HepG2 (cell line): ENCODE results near the gene SLFN14. TPM values are rescaled to one million over a fixed set of nuclear protein-coding genes. Genes with fewer than 3 reads are reported as not detected.

Experiments
- EZH2 ChIP-seq: conservative IDR thresholded peaks from 2 replicates; pipeline ENCODE4 v1.6.1; 2012; ENCODE audit warnings: mild to moderate bottlenecking, low read depth, low read length, moderate library complexity
- JUN ChIP-seq: sonication (generic); formaldehyde crosslinking; IDR thresholded peaks from 2 replicates; pipeline ENCODE4 v1.4.0; 2020; ENCODE audit warnings: mild to moderate bottlenecking, missing genetic modification reagents
- LCORL ChIP-seq, 2 experiments: fragments of 450-650 bp in 1 of 2; sonication (generic) in 1 of 2; formaldehyde crosslinking in 1 of 2; IDR thresholded peaks; 2 replicates each; pipeline versions ENCODE4 v1.5.0 to v1.6.1; 2017 to 2020; ENCODE audit warnings: antibody characterized with exemption in 1 of 2, missing genetic modification reagents in 1 of 2
- MTF1 ChIP-seq: sonication (generic); formaldehyde crosslinking; IDR thresholded peaks from 2 replicates; pipeline ENCODE4 v1.5.0; 2020; ENCODE audit warnings: missing genetic modification reagents
- NFIB ChIP-seq: sonication (generic); formaldehyde crosslinking; IDR thresholded peaks from 2 replicates; pipeline ENCODE4 v1.9.0; 2021; ENCODE audit warnings: missing genetic modification reagents, mild to moderate bottlenecking, borderline replicate concordance
- SAFB2 ChIP-seq: sonication (generic); formaldehyde crosslinking; IDR thresholded peaks from 2 replicates; pipeline ENCODE4 v1.5.1; 2020; ENCODE audit warnings: missing genetic modification reagents, low read depth, mild to moderate bottlenecking, borderline replicate concordance
- SPEN ChIP-seq: sonication (generic); formaldehyde crosslinking; IDR thresholded peaks from 2 replicates; pipeline ENCODE4 v1.5.1; 2020; ENCODE audit warnings: low read depth, mild to moderate bottlenecking, missing genetic modification reagents
- ZBTB20 ChIP-seq: sonication (generic); formaldehyde crosslinking; IDR thresholded peaks from 2 replicates; pipeline ENCODE4 v1.8.1; 2023; ENCODE audit warnings: missing genetic modification reagents, low read depth, mild to moderate bottlenecking, borderline replicate concordance
- ZBTB7B ChIP-seq: sonication (generic); formaldehyde crosslinking; IDR thresholded peaks from 2 replicates; pipeline ENCODE4 v1.4.0; 2020; ENCODE audit warnings: missing genetic modification reagents
- ZNF317 ChIP-seq: sonication (generic); formaldehyde crosslinking; IDR thresholded peaks from 2 replicates; pipeline ENCODE4 v1.5.0; 2020; ENCODE audit warnings: mild to moderate bottlenecking, missing genetic modification reagents
- ZNF577 ChIP-seq: sonication (generic); formaldehyde crosslinking; IDR thresholded peaks from 2 replicates; pipeline ENCODE4 v1.4.0; 2020; ENCODE audit warnings: mild to moderate bottlenecking, low read depth, missing genetic modification reagents, borderline replicate concordance
- ZNF772 ChIP-seq: sonication (generic); formaldehyde crosslinking; IDR thresholded peaks from 2 replicates; pipeline ENCODE4 v1.5.0; 2020; ENCODE audit warnings: mild to moderate bottlenecking, missing genetic modification reagents
- ZNF878 ChIP-seq: sonication (generic); formaldehyde crosslinking; IDR thresholded peaks from 2 replicates; pipeline ENCODE4 v1.8.1; 2023; ENCODE audit warnings: mild to moderate bottlenecking, missing genetic modification reagents, moderate library complexity
- polyA plus RNA-seq, 8 experiments: library from polyadenylated mRNA; depleted of rRNA in 3 of 8; stranded (reverse) in 7 of 8; unstranded in 1 of 8; fragments of >200 nt; fragmentation: Illumina TruSeq in 4 of 8; extraction: Trizol in 4 of 8; gene quantifications; 2 replicates each; pipeline versions ENCODE4 v1.2.1 to v1.2.3, GENCODE V29; 2011 to 2016; ENCODE audit warnings: low read depth in 4 of 8, missing spikeins in 1 of 8, mixed read lengths in 1 of 8; ENCODE audit not compliant: insufficient read depth in 1 of 8
- total RNA-seq, 5 experiments: library from RNA; depleted of rRNA; stranded (reverse); fragments of >200 nt; fragmentation: Illumina TruSeq; extraction: Trizol; gene quantifications; 2 replicates each; pipeline ENCODE4 v1.2.3, GENCODE V29; 2016; ENCODE audit warnings: low read depth in 1 of 5
- TF ChIP-seq, protein P1 (sequence below): sonication (generic); formaldehyde crosslinking; IDR thresholded peaks from 2 replicates; pipeline ENCODE4 v1.4.0; 2020; ENCODE audit warnings: mild to moderate bottlenecking, low read depth, missing genetic modification reagents
- TF ChIP-seq, protein P2 (sequence below): sonication (generic); formaldehyde crosslinking; conservative IDR thresholded peaks from 2 replicates; pipeline ENCODE4 v1.4.0; 2020; ENCODE audit warnings: missing genetic modification reagents
- TF ChIP-seq, protein P3 (sequence below): sonication (generic); formaldehyde crosslinking; IDR thresholded peaks from 2 replicates; pipeline ENCODE4 v1.4.0; 2020; ENCODE audit warnings: missing genetic modification reagents, mild to moderate bottlenecking, borderline replicate concordance
- TF ChIP-seq, protein P4 (sequence below): sonication (generic); formaldehyde crosslinking; conservative IDR thresholded peaks from 2 replicates; pipeline ENCODE4 v1.5.0; 2020; ENCODE audit warnings: missing genetic modification reagents

SLFN14 gene
- total and polyA plus RNA-seq, 2 of the 13 experiments (the other 11 are each of a cell fraction or from before 2014, with no cell fraction given): not detected

DNA sequence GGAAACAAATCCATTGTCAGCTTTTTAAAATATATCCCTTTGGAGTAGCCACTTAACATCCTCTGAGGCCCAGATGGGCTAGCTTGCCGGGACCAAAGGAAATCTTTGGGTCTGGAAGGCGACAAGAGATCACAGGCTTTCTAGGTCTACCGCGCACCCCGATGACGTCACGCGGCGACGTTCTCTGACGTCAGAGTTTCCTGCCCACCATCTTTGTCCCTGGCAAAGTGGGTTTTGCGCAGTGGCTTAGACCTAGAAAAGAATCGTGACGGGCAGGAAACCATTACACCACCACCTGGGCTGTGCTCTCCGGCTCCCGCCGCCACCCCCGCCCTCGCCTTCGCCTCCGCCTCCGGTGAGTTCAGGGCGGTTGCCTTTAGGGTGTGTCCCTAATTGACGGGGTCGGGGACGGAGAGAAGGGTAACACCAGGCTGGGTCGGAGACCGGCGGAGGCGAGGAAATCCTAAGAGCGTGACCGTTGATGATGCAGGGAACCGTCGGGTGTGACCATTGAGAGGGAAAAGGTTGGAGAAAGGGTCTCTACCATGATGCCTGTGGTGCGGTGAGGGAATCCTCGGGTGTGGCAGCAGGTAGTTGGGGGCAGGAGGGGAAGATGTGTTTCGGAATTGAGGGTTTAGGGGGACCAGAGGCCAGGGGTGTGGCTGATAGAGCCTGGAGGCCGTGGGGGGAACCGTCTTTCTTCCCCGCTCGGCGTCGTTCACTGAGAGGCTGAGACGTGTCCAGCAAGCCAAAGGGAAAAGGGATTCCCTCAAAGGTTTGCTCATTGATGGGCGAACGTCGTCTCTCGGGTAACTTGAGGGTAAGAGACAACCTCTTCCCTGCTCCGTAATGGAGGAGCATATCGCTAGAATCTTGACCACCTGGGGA lies 26.7 kb upstream of the SLFN14 start, which contains the start of gene AP2B1 (continued):
- 0 out of 2 replicates have a peak, but pooled peaks have one; percentile 39 for TF ChIP-seq ZBTB7B (CRISPR knock-in tag)
- no peak; the same call in 1 of the 2 replicates for TF ChIP-seq LCORL (IDR thresholded peaks at IDR 0.05)
- TF ChIP-seq LCORL (CRISPR knock-in tag; IDR thresholded peaks at IDR 0.05): 0 out of 2 replicates have a peak, but pooled peaks have one; percentile 37
- 0 out of 2 replicates have a peak, but pooled peaks have one; percentile 52 for TF ChIP-seq ZNF317 (CRISPR knock-in tag)
- no peak for TF ChIP-seq MTF1 (CRISPR knock-in tag)
- TF ChIP-seq, protein P1, sequence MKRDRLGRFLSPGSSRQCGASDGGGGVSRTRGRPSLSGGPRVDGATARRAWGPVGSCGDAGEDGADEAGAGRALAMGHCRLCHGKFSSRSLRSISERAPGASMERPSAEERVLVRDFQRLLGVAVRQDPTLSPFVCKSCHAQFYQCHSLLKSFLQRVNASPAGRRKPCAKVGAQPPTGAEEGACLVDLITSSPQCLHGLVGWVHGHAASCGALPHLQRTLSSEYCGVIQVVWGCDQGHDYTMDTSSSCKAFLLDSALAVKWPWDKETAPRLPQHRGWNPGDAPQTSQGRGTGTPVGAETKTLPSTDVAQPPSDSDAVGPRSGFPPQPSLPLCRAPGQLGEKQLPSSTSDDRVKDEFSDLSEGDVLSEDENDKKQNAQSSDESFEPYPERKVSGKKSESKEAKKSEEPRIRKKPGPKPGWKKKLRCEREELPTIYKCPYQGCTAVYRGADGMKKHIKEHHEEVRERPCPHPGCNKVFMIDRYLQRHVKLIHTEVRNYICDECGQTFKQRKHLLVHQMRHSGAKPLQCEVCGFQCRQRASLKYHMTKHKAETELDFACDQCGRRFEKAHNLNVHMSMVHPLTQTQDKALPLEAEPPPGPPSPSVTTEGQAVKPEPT (CRISPR knock-in tag): no peak
- peak; percentile 90 for TF ChIP-seq SPEN (CRISPR knock-in tag)
- no peak for TF ChIP-seq EZH2
- TF ChIP-seq, protein P2, sequence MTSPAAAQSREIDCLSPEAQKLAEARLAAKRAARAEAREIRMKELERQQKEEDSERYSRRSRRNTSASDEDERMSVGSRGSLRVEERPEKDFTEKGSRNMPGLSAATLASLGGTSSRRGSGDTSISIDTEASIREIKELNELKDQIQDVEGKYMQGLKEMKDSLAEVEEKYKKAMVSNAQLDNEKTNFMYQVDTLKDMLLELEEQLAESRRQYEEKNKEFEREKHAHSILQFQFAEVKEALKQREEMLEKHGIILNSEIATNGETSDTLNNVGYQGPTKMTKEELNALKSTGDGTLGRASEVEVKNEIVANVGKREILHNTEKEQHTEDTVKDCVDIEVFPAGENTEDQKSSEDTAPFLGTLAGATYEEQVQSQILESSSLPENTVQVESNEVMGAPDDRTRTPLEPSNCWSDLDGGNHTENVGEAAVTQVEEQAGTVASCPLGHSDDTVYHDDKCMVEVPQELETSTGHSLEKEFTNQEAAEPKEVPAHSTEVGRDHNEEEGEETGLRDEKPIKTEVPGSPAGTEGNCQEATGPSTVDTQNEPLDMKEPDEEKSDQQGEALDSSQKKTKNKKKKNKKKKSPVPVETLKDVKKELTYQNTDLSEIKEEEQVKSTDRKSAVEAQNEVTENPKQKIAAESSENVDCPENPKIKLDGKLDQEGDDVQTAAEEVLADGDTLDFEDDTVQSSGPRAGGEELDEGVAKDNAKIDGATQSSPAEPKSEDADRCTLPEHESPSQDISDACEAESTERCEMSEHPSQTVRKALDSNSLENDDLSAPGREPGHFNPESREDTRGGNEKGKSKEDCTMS (CRISPR knock-in tag): no peak
- 0 out of 2 replicates have a peak, but pooled peaks have one; percentile 12 for TF ChIP-seq SAFB2
- 0 out of 2 replicates have a peak, but pooled peaks have one; percentile 23 for TF ChIP-seq ZBTB20 (CRISPR knock-in tag)
- TF ChIP-seq ZNF772: peak; percentile 77
- TF ChIP-seq, protein P3, sequence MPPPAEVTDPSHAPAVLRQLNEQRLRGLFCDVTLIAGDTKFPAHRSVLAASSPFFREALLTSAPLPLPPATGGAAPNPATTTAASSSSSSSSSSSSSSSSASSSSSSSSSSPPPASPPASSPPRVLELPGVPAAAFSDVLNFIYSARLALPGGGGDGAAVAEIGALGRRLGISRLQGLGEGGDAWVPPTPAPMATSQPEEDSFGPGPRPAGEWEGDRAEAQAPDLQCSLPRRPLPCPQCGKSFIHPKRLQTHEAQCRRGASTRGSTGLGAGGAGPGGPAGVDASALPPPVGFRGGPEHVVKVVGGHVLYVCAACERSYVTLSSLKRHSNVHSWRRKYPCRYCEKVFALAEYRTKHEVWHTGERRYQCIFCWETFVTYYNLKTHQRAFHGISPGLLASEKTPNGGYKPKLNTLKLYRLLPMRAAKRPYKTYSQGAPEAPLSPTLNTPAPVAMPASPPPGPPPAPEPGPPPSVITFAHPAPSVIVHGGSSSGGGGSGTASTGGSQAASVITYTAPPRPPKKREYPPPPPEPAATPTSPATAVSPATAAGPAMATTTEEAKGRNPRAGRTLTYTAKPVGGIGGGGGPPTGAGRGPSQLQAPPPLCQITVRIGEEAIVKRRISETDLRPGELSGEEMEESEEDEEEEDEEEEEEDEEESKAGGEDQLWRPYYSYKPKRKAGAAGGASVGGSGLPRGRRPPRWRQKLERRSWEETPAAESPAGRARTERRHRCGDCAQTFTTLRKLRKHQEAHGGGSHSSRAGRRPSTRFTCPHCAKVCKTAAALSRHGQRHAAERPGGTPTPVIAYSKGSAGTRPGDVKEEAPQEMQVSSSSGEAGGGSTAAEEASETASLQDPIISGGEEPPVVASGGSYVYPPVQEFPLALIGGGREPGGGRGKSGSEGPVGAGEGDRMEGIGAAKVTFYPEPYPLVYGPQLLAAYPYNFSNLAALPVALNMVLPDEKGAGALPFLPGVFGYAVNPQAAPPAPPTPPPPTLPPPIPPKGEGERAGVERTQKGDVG (CRISPR knock-in tag): peak; percentile 76; the same call in 1 of the 2 replicates
- peak; percentile 68; the same call in 1 of the 2 replicates for TF ChIP-seq JUN (CRISPR knock-in tag)
- no peak for TF ChIP-seq NFIB (CRISPR knock-in tag)
- no peak for TF ChIP-seq ZNF878 (CRISPR knock-in tag)
- TF ChIP-seq, protein P4, sequence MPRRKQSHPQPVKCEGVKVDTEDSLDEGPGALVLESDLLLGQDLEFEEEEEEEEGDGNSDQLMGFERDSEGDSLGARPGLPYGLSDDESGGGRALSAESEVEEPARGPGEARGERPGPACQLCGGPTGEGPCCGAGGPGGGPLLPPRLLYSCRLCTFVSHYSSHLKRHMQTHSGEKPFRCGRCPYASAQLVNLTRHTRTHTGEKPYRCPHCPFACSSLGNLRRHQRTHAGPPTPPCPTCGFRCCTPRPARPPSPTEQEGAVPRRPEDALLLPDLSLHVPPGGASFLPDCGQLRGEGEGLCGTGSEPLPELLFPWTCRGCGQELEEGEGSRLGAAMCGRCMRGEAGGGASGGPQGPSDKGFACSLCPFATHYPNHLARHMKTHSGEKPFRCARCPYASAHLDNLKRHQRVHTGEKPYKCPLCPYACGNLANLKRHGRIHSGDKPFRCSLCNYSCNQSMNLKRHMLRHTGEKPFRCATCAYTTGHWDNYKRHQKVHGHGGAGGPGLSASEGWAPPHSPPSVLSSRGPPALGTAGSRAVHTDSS (CRISPR knock-in tag): no peak
- TF ChIP-seq ZNF577 (CRISPR knock-in tag): no peak
